ENCODE results near the gene ARHGAP24. TPM values are rescaled to one million over a fixed set of nuclear protein-coding genes. Genes with fewer than 3 reads are reported as not detected.

Gene ARHGAP24
- total RNA-seq, 3 donors from 2014 or later: 5.2 to 11.6 (median 6.7) TPM

DNA sequence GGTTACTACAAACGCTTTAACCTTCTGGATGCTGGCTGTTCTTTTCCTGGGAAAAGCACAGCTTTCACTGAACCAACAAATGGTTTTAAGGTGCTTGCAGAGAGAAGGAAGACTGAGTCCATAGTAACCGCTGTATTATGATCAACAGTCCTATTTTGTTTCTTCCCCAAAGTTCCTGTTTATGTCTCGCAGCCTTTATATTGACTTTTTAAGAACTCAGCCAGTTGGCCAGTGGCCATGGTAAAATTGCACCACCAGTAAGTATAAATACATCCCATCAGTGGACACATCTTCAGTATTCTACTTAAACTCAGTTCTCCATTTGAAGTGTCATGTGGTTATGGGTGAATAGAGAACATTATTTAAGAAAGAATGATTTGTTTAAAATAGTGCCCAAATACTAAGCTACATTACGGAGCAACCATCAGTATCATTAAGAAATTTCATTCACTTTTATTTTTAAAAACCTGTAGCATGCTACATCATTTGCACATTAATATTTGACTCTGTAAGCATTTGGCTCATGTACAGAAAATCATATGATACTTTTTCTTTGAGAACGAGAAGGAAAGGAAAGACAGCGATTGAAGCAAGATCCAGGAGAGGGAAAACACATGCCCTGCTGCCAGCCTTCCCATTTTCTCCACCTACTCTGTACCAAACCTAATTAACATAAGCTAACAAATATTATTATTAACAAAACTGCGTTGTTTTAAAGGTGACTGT, 287.0 kb downstream of the ARHGAP24 start:
- DNase-seq (peak in 2 of 3 donors; percentile 33 to 54), ATAC-seq (peak; percentile 46)
- no peak overlapping the region for H3K4me3 ChIP-seq
- no peaks in the 10 kb centered on the region for H3K4me1 ChIP-seq (ENCODE audit: low read depth)
- H3K9me3 ChIP-seq: no peaks in the 10 kb centered on the region
- intact Hi-C loops (cut with DNase I, micrococcal nuclease): no loop called here
- H3K36me3 ChIP-seq (ENCODE audit: low read depth): no peaks in the 10 kb centered on the region
- TF ChIP-seq, protein P1, sequence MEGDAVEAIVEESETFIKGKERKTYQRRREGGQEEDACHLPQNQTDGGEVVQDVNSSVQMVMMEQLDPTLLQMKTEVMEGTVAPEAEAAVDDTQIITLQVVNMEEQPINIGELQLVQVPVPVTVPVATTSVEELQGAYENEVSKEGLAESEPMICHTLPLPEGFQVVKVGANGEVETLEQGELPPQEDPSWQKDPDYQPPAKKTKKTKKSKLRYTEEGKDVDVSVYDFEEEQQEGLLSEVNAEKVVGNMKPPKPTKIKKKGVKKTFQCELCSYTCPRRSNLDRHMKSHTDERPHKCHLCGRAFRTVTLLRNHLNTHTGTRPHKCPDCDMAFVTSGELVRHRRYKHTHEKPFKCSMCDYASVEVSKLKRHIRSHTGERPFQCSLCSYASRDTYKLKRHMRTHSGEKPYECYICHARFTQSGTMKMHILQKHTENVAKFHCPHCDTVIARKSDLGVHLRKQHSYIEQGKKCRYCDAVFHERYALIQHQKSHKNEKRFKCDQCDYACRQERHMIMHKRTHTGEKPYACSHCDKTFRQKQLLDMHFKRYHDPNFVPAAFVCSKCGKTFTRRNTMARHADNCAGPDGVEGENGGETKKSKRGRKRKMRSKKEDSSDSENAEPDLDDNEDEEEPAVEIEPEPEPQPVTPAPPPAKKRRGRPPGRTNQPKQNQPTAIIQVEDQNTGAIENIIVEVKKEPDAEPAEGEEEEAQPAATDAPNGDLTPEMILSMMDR (IDR thresholded peaks at IDR 0.05): no peak

DNA sequence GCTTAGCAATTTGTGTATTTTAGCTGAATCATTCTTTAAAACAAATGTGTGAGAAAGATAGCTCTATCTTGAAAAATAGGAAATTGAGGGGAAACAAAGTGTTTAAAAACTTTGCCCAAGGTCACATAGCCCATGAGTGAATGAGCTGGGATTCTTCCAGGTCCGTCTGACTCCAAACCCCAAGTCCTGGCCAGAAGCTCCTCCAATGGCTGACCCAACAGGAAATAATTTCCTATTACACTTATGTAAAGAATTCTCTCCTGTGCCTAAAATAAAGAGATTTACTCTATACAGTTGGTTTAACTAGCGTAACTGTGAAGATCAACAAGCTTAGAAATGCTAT, 287.6 kb downstream of the ARHGAP24 start:
- H3K4me1 ChIP-seq (ENCODE audit: low read depth): no peaks in the 10 kb centered on the region
- ATAC-seq: no peak
- TF ChIP-seq, protein P1 (IDR thresholded peaks at IDR 0.05): no peak
- H3K9me3 ChIP-seq: no peaks in the 10 kb centered on the region
- no peak overlapping the region for H3K4me3 ChIP-seq
- no peak for DNase-seq
- no peaks in the 10 kb centered on the region for H3K36me3 ChIP-seq (ENCODE audit: low read depth)
- intact Hi-C loops (cut with DNase I, micrococcal nuclease): no loop called here

- ATAC-seq (no peak), DNase-seq (no peak)
- Histone ChIP-seq H3K4me3 (no peak overlapping the region), H3K36me3 (ENCODE audit: low read depth) (no peaks in the 10 kb centered on the region), H3K9me3 (no peaks in the 10 kb centered on the region), H3K4me1 (ENCODE audit: low read depth) (no peaks in the 10 kb centered on the region)
- intact Hi-C loops (cut with DNase I, micrococcal nuclease): no loop called here
- TF ChIP-seq, protein P1 (IDR thresholded peaks at IDR 0.05): no peak
Measured at GRCh38 chr4:85763202-85763601, 288.3 kb downstream of the ARHGAP24 start.

GRCh38 chr4:85767649-85768048, 292.7 kb downstream of the ARHGAP24 start:
- ATAC-seq: no peak
- H3K4me1 ChIP-seq (ENCODE audit: low read depth): no peaks in the 10 kb centered on the region
- H3K9me3 ChIP-seq: no peaks in the 10 kb centered on the region
- H3K36me3 ChIP-seq (ENCODE audit: low read depth): no peaks in the 10 kb centered on the region
- no peak for DNase-seq
- H3K4me3 ChIP-seq: no peak overlapping the region
- intact Hi-C loops (cut with DNase I, micrococcal nuclease): no loop called here
- TF ChIP-seq, protein P1 (IDR thresholded peaks at IDR 0.05): no peak

GRCh38 chr4:85769009-85769408, 294.1 kb downstream of the ARHGAP24 start:
- ATAC-seq (no peak), DNase-seq (no peak)
- Histone ChIP-seq H3K36me3 (ENCODE audit: low read depth) (no peaks in the 10 kb centered on the region), H3K9me3 (no peaks in the 10 kb centered on the region), H3K4me3 (no peak overlapping the region), H3K4me1 (ENCODE audit: low read depth) (no peaks in the 10 kb centered on the region)
- TF ChIP-seq, protein P1 (IDR thresholded peaks at IDR 0.05): no peak
- intact Hi-C loops (cut with DNase I, micrococcal nuclease): no loop called here

GRCh38 chr4:85772470-85772869, 297.5 kb downstream of the ARHGAP24 start:
- Histone ChIP-seq H3K4me1 (ENCODE audit: low read depth) (no peaks in the 10 kb centered on the region), H3K9me3 (no peaks in the 10 kb centered on the region), H3K4me3 (no peak overlapping the region), H3K36me3 (ENCODE audit: low read depth) (no peaks in the 10 kb centered on the region)
- ATAC-seq (no peak), DNase-seq (no peak)
- TF ChIP-seq, protein P1 (IDR thresholded peaks at IDR 0.05): no peak
- intact Hi-C loops (cut with DNase I, micrococcal nuclease): no loop called here
